C4-2B (cell line): ENCODE measurements around the gene TFF2.

Source experiments
- CTCF ChIP-seq: fragments of 450-650 bp; conservative IDR thresholded peaks from 2 replicates; pipeline ENCODE4 v1.5.1; 2017; ENCODE audit warnings: mild to moderate bottlenecking
- ZFX ChIP-seq: fragments of 450-650 bp; IDR thresholded peaks from 2 replicates; pipeline ENCODE4 v1.6.1; 2017

DNA sequence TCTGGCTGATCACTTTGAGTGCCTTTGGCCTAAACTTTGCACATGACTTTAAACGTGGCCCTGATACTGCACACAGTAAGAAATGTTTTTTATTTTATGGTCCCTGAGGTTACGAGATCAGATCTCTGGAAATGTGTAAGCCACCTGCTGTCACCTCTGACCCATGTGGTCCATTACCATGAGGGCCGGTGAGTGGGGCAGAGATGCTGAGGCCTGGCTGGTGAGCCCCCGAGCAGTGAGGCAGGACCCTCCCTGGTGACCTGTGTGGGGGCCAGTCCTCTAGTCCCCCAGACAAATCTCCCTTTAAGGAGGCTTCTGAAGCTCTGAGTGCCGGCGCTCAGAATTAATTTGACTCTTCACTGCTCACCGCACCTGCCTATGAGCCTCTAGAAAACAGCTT is 48.0 kb downstream of the TFF2 start:
- TF ChIP-seq CTCF, result no peak
- TF ChIP-seq ZFX, result no peak
